ENCODE data around the gene GGACT.

GGACT gene

DNA sequence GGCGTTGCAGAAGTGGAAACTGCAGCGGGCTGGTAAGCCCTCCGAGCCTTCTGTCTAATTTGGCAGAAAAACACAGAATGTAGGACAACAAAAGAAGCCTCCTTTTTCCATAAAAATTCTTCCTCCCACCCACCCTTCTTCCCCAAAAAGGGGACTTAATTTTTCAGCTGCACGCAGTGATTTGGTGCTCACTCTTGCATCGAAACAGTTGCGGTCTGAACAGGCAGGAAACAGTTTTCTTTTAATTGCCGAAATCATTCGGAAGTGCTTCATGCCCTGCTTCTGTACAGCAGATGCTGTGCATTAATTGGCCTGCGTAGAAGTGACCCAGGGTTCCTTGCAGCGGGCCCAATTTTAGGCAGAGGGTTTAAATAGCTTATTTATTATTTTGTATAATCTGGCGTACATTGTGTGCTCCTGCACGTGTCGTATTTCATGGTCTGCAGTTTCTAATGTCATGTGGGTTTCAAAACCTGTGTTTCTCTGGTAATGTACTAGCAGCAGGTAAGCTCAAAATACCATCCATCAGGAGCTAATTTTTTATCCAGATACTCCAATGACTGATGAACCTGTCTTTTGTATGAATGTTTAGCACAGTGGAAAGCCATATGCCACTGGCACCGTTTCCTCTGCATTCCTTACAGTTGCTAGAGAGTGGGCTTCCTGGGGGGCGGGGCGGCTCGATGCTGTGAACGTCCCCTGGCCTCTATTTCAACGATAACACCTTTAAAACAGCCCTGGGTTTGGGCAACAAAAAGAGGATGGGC, 66.6 kb downstream of the GGACT start:
- H3K4me3 ChIP-seq (ENCODE audit: low read length): no peak overlapping the region
- DNase-seq (ENCODE audit: low read depth): no peak
- TF ChIP-seq CTCF (IDR thresholded peaks at IDR 0.05; ENCODE audit: insufficient read depth, low read depth, low read length, missing control alignments): no peak

DNA sequence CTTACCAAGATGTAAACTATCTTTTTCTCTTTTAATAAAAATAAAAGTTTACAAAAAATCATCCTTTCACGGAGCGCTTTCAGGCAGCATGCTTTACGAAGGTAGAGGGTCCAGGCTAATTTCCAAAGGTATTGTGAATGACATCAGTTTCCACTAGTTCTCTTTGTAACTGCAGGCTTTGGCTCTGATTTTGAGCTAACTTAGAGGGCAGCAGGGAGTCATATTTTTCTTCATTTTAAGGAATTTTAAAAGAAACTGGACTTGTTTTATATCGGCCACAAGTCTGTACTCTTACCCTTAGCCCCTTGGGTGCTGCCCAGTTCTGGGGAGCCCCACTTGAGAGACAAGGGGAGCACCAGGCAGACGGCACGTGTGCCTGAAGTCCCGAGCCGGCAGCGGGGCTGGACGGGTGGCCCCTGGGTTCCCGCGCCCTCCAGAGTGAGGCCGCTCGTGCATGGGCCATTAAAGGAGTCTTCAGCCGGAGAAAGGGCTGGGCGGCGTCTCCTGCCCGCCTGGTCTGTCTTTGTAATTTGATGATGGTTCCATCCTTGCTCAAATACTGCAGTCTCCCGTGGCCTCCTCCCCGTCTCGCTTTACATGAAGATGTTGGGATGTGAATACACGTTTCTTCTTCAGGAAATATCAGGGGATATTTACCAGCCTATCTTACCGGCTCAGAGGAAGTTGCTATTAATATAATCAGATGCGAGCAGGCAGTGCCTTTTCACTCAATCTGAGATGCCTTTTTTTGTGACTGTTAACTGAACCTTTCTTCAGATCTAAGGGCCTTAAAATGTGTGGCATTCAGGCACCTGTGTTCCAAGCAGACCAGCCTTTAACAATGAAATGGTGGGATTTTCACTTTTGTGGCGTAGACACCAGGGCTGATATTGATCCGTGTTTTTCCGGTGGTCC, 67.4 kb downstream of the GGACT start:
- DNase-seq (ENCODE audit: low read depth): no peak
- H3K4me3 ChIP-seq (ENCODE audit: low read length): no peak overlapping the region
- no peak for TF ChIP-seq CTCF (IDR thresholded peaks at IDR 0.05; ENCODE audit: insufficient read depth, low read depth, low read length, missing control alignments)

GRCh38 chr13:100519626-100520025, 69.0 kb downstream of the GGACT start:
- no peak for DNase-seq (ENCODE audit: low read depth)
- TF ChIP-seq CTCF (IDR thresholded peaks at IDR 0.05; ENCODE audit: insufficient read depth, low read depth, low read length, missing control alignments): no peak
- H3K4me3 ChIP-seq (ENCODE audit: low read length): no peak overlapping the region

- H3K4me3 ChIP-seq (ENCODE audit: low read length): no peak overlapping the region
- TF ChIP-seq CTCF (IDR thresholded peaks at IDR 0.05; ENCODE audit: insufficient read depth, low read depth, low read length, missing control alignments): no peak
- DNase-seq (ENCODE audit: low read depth): no peak
Measured at GRCh38 chr13:100518394-100519062, 70.1 kb downstream of the GGACT start.

DNA sequence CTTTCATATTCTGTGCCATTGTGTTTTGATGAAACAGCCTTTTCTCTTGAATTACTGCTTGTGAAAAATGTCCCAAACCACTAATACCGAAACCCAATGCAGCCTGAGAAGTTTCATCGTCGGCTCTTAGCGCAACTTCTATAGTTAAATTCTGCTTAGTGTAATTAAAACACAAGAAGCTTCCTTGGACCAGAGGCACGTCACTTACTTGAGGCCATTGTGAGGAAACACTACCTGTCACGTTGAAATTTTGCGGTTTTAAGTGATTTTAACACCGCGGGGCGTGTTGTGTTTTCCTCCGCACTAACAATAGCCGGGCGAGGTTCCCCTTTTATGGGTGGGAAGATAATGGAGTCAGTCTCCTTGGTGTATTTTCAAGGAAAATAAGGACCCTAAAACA, 70.9 kb downstream of the GGACT start:
- no peak overlapping the region for H3K4me3 ChIP-seq (ENCODE audit: low read length)
- no peak for TF ChIP-seq CTCF (IDR thresholded peaks at IDR 0.05; ENCODE audit: insufficient read depth, low read depth, low read length, missing control alignments)
- no peak for DNase-seq (ENCODE audit: low read depth)

GRCh38 chr13:100517135-100517534, 71.5 kb downstream of the GGACT start:
- no peak overlapping the region for H3K4me3 ChIP-seq (ENCODE audit: low read length)
- no peak for TF ChIP-seq CTCF (IDR thresholded peaks at IDR 0.05; ENCODE audit: insufficient read depth, low read depth, low read length, missing control alignments)
- no peak for DNase-seq (ENCODE audit: low read depth)

Measured in epithelial cell of esophagus (primary cell).